GM06990 (cell line): ENCODE results near the gene KRTAP4-5.
"Not testable (repeated sequence)": the region's sequence is repeated elsewhere in the genome, so short reads cannot be mapped to it uniquely, and the experiment has no call there.

Experiments used
- DNase-seq: peaks from one replicate; pipeline ENCODE4 v3.0.0-alpha.2; 2011; ENCODE audit not compliant: insufficient read length; ENCODE audit errors: extremely low read depth
- H3K27me3 ChIP-seq: replicated peaks from 2 replicates; pipeline ENCODE4 v1.6.0; 2011; ENCODE audit warnings: low read length; ENCODE audit not compliant: control insufficient read depth, insufficient read depth
- H3K36me3 ChIP-seq: 2 replicates; pipeline ENCODE4 v1.5.1; 2011; ENCODE audit warnings: low read length; ENCODE audit not compliant: control insufficient read depth, insufficient read depth
- H3K4me3 ChIP-seq: replicated peaks from 2 replicates; pipeline ENCODE4 v1.5.1; 2011; ENCODE audit warnings: low read depth, mild to moderate bottlenecking, control low read depth, low read length
- TF ChIP-seq, protein P1 (sequence below): IDR thresholded peaks from 2 replicates; pipeline ENCODE4 v1.5.1; 2011; ENCODE audit warnings: low read length, control low read depth, mild to moderate bottlenecking, inconsistent platforms; ENCODE audit not compliant: insufficient read depth, poor library complexity, severe bottlenecking

The KRTAP4-5 gene

DNA sequence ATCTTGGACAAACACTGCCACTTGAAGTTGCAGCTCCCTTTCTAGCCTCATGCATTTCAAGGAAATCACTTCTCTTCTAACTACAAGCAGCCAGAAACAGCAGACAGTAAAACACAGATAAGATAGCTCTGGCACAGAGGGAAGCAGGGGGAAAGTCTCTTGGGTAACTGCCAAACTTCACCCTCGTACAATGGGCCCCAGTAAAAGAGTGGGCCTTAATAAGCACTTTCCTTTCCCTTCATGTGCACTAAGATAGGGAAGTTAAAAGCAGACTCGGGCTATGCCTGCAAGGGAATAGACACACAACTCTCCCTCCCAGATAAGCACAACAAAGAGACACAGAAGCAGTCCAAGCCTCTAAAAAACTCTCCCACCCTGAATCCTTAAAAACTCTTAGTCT, 4.2 kb upstream of the KRTAP4-5 start:
- TF ChIP-seq, protein P1, sequence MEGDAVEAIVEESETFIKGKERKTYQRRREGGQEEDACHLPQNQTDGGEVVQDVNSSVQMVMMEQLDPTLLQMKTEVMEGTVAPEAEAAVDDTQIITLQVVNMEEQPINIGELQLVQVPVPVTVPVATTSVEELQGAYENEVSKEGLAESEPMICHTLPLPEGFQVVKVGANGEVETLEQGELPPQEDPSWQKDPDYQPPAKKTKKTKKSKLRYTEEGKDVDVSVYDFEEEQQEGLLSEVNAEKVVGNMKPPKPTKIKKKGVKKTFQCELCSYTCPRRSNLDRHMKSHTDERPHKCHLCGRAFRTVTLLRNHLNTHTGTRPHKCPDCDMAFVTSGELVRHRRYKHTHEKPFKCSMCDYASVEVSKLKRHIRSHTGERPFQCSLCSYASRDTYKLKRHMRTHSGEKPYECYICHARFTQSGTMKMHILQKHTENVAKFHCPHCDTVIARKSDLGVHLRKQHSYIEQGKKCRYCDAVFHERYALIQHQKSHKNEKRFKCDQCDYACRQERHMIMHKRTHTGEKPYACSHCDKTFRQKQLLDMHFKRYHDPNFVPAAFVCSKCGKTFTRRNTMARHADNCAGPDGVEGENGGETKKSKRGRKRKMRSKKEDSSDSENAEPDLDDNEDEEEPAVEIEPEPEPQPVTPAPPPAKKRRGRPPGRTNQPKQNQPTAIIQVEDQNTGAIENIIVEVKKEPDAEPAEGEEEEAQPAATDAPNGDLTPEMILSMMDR: no peak
- no peak for DNase-seq
- Histone ChIP-seq H3K27me3 (no peaks in the 10 kb centered on the region), H3K4me3 (no peak overlapping the region), H3K36me3 (no peaks in the 10 kb centered on the region)

DNA sequence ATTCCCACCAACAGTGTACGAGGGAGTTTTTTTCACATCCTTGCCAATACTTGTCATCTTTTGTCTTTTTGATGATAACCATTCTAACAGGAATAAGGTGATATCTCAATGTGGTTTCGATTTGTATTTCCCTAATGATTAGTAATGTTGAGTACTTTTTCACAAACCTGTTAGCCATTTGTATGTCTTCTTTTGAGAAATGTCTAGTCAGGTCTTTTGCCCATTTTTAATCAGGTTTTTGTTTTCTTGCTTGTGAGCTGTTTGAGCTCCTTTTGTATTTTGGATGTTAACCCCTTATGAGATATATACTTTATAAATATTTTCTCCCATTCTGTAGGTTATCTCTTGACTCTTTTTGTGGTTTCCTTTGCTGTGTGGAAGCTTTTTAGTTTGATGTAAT, 1.9 kb upstream of the KRTAP4-5 start:
- Histone ChIP-seq H3K4me3 (no peak overlapping the region), H3K36me3 (no peaks in the 10 kb centered on the region), H3K27me3 (no peaks in the 10 kb centered on the region)
- TF ChIP-seq, protein P1: no peak
- DNase-seq: no peak

DNA sequence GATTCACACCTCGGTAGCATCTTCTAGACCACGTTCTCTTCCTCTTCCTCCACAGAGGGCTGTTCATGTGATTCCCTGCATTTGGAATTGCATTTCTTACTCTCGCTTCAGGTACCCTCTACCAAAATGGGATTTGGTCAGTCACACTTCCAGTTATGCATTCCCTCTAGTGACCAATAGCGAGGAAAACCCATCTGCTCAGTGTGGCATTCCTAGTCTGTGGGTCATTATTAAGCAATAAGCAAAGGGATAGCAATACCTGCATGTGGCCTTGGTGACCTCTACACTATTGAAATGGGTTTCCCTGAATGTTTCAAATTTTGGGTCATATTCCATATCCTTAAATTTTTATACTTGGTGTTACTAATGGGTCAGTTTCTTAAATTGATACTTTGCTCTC, 401 bp upstream of the KRTAP4-5 start:
- no peaks in the 10 kb centered on the region for H3K27me3 ChIP-seq
- no peak for DNase-seq
- no peaks in the 10 kb centered on the region for H3K36me3 ChIP-seq
- H3K4me3 ChIP-seq: no peak overlapping the region
- TF ChIP-seq, protein P1: no peak

DNA sequence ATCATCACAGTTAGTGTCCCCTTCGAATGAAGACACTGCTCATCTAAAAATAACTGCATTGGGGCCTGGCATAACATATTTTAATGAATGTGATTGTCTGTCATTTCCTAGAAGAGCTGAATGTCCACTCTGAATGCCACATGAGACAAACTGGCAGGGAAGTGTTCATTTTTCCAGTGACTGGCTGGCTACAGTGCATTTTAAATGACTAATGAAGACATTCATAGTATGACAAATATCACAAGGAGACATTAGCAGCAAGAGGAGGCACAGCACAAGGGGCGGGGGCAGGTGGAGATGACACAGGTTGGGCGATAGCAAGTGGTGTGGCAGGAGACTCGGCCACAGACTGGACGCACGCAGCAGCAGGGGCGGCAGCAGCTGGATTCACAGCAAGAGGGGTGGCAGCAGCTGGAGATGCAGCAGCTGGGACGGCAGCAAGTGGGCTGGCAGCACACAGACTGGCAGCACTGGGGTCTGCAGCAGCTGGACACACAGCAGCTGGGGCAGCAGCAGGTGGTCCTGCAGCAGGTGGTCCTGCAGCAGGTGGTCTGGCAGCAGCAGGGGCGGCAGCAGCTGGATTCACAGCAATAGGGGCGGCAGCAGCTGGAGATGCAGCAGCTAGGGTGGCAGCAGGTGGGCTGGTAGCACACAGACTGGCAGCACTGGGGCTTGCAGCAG, 514 bp downstream of the KRTAP4-5 start:
- DNase-seq, H3K36me3 ChIP-seq, H3K27me3 ChIP-seq, H3K4me3 ChIP-seq: not testable (repeated sequence)

DNA sequence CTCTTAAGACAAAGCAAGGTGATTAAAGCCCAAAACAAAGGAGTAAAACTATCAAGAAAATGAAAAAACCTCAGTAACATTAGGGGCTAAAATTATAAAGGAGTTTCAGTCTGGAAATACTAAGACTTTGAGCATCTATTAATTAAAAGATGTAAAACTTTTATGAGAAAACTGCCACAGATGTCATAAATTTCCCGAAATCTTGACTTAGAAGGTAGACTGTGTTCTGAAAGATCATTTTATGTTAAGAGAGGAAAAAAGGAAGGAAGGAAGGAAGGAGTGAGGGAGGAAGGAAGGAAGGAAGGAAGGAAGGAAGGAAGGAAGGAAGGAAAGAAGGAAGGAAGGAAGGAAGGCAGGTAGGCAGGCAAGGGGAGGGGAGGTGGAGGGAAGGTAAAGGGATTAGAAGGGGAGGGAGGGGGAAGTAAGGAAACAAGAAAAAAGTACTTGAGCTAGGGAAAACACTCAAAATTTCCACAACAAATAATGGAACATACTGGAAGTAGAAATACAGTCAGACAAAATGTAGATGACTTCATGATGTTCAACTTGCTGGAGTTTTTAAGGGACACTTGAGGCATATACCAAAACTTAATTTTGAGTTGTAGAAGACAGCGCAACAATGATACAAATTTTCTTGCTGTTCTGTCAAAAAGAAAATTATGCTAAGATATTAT, 2.0 kb downstream of the KRTAP4-5 start:
- DNase-seq: no peak
- Histone ChIP-seq H3K27me3 (no peaks in the 10 kb centered on the region), H3K4me3 (no peak overlapping the region), H3K36me3 (no peaks in the 10 kb centered on the region)
- TF ChIP-seq, protein P1: no peak

DNA sequence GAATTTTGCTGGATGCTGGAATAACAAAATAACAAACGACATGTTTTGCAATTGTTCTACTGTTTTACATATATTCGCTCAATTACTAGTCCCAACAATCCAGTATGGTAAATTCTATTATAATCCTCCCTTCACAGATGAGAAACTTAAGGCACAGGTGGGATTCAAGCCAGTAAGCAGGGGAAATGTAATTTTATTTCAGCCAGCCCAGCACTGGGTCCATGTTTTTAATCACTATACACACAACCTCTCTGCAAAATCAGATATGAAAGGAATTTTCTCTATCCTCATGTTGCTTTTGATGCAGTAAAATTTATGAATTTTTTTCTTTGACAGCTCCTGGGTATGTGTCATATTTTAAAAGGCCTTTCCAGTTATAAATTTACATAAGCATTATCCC, 4.4 kb downstream of the KRTAP4-5 start:
- Histone ChIP-seq H3K36me3 (no peaks in the 10 kb centered on the region), H3K4me3 (no peak overlapping the region), H3K27me3 (no peaks in the 10 kb centered on the region)
- TF ChIP-seq, protein P1: no peak
- DNase-seq: no peak
